Measurements from ENCODE around the gene WDSUB1. TPM values are rescaled to one million over a fixed set of nuclear protein-coding genes. Genes with fewer than 3 reads are reported as not detected.

WDSUB1 gene
- total RNA-seq, 1 donor from 2014 or later = 16.5 TPM

DNA sequence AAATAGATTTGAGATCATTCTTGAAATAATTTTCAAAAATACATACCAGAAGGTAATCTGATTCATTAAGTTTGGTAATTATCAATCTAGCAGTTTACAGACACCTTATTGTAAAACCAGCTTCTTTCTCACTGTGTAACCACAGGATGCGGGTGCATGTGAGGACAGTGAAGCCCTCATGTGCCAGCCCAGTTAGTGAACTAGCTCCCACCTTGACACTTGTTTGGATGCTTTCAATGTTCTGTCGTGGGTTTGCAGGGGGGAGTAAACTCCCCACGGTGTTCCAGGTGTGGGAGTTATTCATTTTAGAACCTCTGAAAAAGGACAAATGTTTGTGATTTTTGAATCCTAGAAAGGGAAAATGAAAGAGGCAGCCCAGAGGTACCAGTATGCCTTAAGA, 59.0 kb downstream of the WDSUB1 start:
- no peak for DNase-seq
- ATAC-seq = no peak
- Histone ChIP-seq H3K9me3 (no peaks in the 10 kb centered on the region), H3K27ac (no peak overlapping the region), H3K27me3 (ENCODE audit: low read depth) (no peaks in the 10 kb centered on the region), H3K4me3 (no peak overlapping the region), H3K4me1 (peaks cover 68% of the 10 kb centered on the region), H3K36me3 (peaks cover 51% of the 10 kb centered on the region)
- TF ChIP-seq, protein P1, sequence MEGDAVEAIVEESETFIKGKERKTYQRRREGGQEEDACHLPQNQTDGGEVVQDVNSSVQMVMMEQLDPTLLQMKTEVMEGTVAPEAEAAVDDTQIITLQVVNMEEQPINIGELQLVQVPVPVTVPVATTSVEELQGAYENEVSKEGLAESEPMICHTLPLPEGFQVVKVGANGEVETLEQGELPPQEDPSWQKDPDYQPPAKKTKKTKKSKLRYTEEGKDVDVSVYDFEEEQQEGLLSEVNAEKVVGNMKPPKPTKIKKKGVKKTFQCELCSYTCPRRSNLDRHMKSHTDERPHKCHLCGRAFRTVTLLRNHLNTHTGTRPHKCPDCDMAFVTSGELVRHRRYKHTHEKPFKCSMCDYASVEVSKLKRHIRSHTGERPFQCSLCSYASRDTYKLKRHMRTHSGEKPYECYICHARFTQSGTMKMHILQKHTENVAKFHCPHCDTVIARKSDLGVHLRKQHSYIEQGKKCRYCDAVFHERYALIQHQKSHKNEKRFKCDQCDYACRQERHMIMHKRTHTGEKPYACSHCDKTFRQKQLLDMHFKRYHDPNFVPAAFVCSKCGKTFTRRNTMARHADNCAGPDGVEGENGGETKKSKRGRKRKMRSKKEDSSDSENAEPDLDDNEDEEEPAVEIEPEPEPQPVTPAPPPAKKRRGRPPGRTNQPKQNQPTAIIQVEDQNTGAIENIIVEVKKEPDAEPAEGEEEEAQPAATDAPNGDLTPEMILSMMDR (IDR thresholded peaks at IDR 0.05) = no peak
- intact Hi-C loops (cut with DNase I) = no loop called here

DNA sequence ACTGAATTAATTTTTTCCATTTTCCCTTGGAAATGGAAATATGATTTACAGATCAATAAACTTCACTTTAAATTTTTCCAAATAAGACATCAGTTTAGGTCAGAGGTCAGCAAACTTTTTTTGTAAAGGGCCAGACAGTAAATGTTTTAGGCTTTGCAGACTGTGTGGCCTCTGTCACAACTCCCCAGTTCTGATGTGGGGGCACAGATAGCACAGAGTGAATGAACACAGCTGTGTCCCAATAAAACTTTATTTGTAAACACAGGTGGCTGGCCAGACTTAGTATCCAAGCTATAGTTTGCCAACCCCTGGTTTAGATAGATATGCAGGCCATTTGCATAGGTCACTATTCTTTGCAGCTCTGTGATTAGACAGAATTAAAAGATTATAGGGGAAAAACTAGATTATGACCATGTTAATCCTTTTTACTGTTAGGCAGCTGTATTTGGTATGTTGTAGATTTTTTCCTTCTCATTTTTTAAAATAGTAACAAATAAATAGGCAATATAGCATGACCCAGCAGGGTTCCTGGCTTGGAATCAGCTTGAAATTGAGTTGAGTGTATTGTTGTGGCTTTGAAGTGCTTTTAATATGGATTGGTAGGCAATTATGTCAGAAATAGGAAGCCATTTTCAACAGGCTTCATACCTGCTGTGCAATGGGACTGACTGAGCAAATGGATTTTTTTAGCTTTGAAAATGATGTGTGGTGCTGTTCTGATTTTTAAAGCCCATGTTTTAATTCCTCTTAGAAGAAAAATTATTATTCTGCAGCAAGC, 59.7 kb downstream of the WDSUB1 start:
- peaks cover 53% of the 10 kb centered on the region for H3K36me3 ChIP-seq
- H3K9me3 ChIP-seq = no peaks in the 10 kb centered on the region
- TF ChIP-seq, protein P1 (IDR thresholded peaks at IDR 0.05) = no peak
- H3K27ac ChIP-seq = peak overlapping the region; percentile 66
- H3K4me1 ChIP-seq = peaks cover 68% of the 10 kb centered on the region
- H3K27me3 ChIP-seq (ENCODE audit: low read depth) = no peaks in the 10 kb centered on the region
- no peak for ATAC-seq
- intact Hi-C loops (cut with DNase I) = no loop called here
- H3K4me3 ChIP-seq = no peak overlapping the region
- DNase-seq = no peak

DNA sequence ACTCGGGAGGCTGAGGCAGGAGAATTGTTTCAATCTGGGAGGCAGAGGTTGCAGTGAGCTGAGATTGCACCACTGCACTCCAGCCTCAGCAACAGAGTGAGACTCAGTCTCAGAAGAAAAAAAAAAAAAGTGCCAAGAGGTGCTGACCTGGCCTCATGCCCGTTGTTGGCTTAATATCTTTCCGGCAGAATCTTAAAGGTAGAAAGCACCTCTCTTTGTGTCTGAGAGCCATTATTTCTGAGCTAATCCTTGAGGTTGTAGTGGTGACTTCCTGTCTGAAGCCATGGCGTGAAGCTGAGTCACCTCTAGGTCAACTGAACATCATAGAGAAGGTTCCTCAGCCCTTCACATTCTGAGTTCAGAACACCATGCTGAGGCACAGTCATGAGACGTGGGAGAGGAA, 60.4 kb downstream of the WDSUB1 start:
- DNase-seq = no peak
- Histone ChIP-seq H3K9me3 (no peaks in the 10 kb centered on the region), H3K4me1 (peaks cover 68% of the 10 kb centered on the region), H3K27me3 (ENCODE audit: low read depth) (no peaks in the 10 kb centered on the region), H3K4me3 (no peak overlapping the region), H3K36me3 (peaks cover 58% of the 10 kb centered on the region), H3K27ac (peak overlapping the region; percentile 66)
- intact Hi-C loops (cut with DNase I) = no loop called here
- TF ChIP-seq, protein P1 (IDR thresholded peaks at IDR 0.05) = no peak
- ATAC-seq = peak; percentile 78 to 83

DNA sequence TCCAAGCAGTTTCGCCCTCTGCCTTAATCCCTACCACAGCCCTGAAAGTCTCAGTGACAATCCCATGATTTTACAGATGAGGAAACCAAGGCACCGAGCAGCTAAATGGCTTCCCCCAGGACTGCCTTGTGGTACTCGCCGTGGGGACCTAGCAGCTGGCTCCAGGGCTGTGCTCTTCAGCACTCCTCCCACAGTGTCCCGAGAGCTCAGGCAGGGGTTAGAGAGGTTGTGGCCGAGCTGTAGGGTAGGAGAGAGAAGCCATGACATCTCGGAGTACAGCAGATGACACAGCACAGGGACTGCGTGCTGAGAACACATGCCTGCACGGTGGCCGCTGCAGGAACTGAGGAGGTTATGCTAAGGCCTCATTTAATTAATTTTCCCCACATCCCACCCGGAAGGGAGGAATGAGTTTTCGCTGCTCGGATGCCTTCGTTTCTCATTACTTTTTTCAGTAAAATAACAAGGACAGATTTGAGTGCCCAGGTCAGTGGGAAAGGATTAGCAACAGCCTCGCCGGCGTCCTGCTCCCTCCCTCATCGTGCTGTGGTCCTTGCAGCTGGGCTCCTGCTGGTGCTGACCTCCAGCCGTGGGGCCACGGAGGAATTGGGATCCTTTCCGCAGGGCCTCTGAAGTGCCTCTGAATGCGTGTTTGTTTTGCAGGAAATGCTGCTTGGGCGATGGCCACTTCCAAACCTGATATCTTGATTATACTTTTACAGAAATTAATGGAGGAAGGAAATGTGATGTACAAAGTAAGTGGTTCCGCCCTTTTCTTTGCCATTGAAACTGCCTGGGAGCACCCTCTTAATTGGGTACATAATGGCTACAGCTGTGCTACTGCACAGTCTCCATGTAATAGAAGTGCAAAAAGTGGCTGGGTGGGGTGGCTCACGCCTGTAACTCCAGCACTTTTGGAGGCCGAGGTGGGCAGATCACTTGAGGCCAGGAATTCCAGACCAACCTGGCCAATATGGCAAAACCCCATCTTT, 61.2 kb downstream of the WDSUB1 start:
- Histone ChIP-seq H3K4me1 (peaks cover 60% of the 10 kb centered on the region), H3K4me3 (no peak overlapping the region), H3K27ac (peak overlapping the region; percentile 66), H3K36me3 (peaks cover 58% of the 10 kb centered on the region), H3K27me3 (ENCODE audit: low read depth) (no peaks in the 10 kb centered on the region), H3K9me3 (no peaks in the 10 kb centered on the region)
- ATAC-seq = no peak
- intact Hi-C loops (cut with DNase I) = no loop called here
- TF ChIP-seq, protein P1 (IDR thresholded peaks at IDR 0.05) = no peak
- DNase-seq = no peak

DNA sequence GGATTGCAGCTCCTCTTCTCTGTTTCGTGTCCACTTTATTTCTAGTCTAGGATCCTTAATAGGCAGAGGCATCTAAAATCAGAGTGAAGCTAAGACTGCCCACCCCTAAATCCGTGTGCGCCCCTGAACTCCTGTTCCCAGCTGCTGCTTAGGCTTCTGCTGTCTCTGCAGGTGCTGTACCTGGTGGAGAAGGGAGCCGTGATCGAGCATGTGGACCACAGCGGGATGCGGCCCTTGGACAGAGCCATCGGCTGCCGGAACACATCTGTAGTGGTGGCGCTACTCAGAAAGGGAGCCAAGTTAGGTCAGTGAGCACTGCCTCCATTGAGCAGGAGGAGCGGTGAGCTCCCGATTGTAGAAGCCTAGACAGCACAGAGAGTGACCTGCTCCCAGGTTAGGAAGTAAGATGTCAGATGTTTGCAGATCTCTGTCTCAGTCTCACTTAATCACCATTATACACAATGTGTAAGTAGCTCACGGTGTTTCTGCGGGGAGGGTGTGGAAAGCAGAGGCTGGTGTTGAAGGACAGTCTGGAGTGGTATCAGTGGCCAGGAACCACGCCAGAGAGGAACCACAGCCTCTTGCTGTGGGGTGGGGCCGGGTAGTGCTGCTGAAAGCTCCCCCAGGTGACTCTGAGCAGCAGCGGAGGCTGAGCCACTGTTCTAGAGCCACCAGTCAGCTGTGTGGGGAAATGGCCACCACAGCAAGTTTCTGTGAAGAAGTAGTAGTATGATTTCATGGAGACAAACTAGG, 62.3 kb downstream of the WDSUB1 start:
- Histone ChIP-seq H3K27me3 (ENCODE audit: low read depth) (no peaks in the 10 kb centered on the region), H3K4me3 (no peak overlapping the region), H3K27ac (peak overlapping the region; percentile 66), H3K9me3 (no peaks in the 10 kb centered on the region), H3K4me1 (peaks cover 52% of the 10 kb centered on the region), H3K36me3 (peaks cover 56% of the 10 kb centered on the region)
- no peak for ATAC-seq
- TF ChIP-seq, protein P1 (IDR thresholded peaks at IDR 0.05) = no peak
- DNase-seq = no peak
- intact Hi-C loops (cut with DNase I) = no loop called here

Data from lower lobe of right lung (tissue), 2 donors.